ENCODE data around the gene NUP205.

DNA sequence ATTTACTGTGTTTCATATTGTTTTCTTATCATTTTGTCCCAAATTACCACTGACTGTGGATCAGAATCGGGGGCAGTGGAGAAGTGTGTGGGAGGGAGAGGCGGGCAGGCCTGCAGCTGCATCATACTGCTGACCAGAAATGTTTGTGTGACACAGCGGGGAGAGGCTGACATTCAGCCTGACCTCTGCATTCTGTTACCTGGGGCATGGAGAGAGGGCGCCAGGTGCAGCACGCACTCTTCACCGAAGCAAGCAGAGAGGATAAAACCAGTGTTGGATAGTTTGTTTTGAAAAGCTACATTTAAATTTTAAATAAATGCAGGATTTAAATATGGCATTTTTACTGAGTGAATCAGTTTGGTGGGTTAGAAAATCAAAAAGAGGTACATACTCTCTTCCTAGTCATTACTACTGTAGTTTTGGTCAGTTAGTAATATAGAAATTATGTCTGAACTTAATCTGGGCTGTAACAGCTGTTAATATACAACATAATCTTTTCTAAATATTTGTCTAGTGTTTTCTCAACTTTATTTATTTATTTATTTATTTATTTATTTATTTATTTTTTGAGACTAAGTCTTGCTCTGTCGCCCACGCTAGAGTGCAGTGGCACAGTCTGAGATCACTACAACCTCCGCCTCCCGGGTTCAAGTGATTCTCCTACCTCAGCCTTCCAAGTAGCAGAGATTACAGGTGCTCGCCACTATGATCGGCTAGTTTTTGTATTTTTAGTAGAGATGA, 95.8 kb downstream of the NUP205 start:
- TF ChIP-seq, protein P1, sequence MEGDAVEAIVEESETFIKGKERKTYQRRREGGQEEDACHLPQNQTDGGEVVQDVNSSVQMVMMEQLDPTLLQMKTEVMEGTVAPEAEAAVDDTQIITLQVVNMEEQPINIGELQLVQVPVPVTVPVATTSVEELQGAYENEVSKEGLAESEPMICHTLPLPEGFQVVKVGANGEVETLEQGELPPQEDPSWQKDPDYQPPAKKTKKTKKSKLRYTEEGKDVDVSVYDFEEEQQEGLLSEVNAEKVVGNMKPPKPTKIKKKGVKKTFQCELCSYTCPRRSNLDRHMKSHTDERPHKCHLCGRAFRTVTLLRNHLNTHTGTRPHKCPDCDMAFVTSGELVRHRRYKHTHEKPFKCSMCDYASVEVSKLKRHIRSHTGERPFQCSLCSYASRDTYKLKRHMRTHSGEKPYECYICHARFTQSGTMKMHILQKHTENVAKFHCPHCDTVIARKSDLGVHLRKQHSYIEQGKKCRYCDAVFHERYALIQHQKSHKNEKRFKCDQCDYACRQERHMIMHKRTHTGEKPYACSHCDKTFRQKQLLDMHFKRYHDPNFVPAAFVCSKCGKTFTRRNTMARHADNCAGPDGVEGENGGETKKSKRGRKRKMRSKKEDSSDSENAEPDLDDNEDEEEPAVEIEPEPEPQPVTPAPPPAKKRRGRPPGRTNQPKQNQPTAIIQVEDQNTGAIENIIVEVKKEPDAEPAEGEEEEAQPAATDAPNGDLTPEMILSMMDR (IDR thresholded peaks at IDR 0.05): no peak
- TF ChIP-seq POLR2A (IDR thresholded peaks at IDR 0.05): no peak

Data from adrenal gland (tissue), 5 donors.